CD4-positive, alpha-beta T cell (primary cell): ENCODE data around the gene DCAF8L2. TPM values are rescaled to one million over a fixed set of nuclear protein-coding genes. Genes with fewer than 3 reads are reported as not detected.

ENCODE experiments used
- ATAC-seq: fragments of 200-7000 bp; cut with Tn5 transposase; one replicate; pipeline ENCODE4 v1.10.0; 2022; ENCODE audit warnings: mild to moderate bottlenecking; ENCODE audit not compliant: poor library complexity
- CTCF ChIA-PET: fragments of 350-600 bp; sonication (Branson Sonifier 250); formaldehyde crosslinking; loops from one replicate; lab custom pipeline; 2021; ENCODE audit warnings: antibody characterized with exemption, inconsistent platforms; lab: Charles Lee
- POLR2A ChIA-PET: fragments of 350-600 bp; sonication (Branson Sonifier 250); formaldehyde crosslinking; loops from one replicate; lab custom pipeline; 2021; ENCODE audit warnings: antibody characterized with exemption, inconsistent platforms; lab: Charles Lee
- DNase-seq, 14 experiments: peaks; one replicate each; pipeline ENCODE4 v3.0.0-alpha.2; 2013 to 2020; ENCODE audit warnings: mixed read lengths in 2 of 14
- H3K27ac ChIP-seq, 2 donors: one replicate each; pipeline versions ENCODE4 v1.5.1 to v1.7.0; 2013; ENCODE audit warnings: low read length in 2 of 2, low read depth in 1 of 2, mild to moderate bottlenecking in 1 of 2
- H3K27me3 ChIP-seq, 2 experiments: 1 replicate in 1 of 2; 2 replicates in 1 of 2; pipeline versions ENCODE4 v1.6.1 to v1.7.0; 2013; ENCODE audit warnings: low read length in 2 of 2, control low read depth in 1 of 2, mild to moderate bottlenecking in 1 of 2, moderate library complexity in 1 of 2; ENCODE audit not compliant: insufficient read depth in 2 of 2, control insufficient read depth in 1 of 2
- H3K36me3 ChIP-seq: one replicate; pipeline ENCODE4 v1.6.1; 2013; ENCODE audit warnings: low read length, control low read depth; ENCODE audit not compliant: insufficient read depth
- H3K4me1 ChIP-seq: one replicate; pipeline ENCODE4 v1.6.1; 2013; ENCODE audit warnings: low read length, control low read depth; ENCODE audit not compliant: insufficient read depth
- H3K4me3 ChIP-seq: one replicate; pipeline ENCODE4 v1.5.1; 2013; ENCODE audit warnings: mild to moderate bottlenecking, low read length, moderate library complexity
- H3K9me3 ChIP-seq, 2 experiments: 1 replicate in 1 of 2; 2 replicates in 1 of 2; pipeline versions ENCODE4 v1.6.1 to v1.7.0; 2013; ENCODE audit warnings: low read length in 2 of 2, mild to moderate bottlenecking in 2 of 2, control low read depth in 1 of 2, moderate library complexity in 1 of 2; ENCODE audit not compliant: control insufficient read depth in 1 of 2, insufficient read depth in 1 of 2
- H3K27ac Mint-ChIP-seq: one replicate; pipeline ENCODE4 v1.8.0; 2020; ENCODE audit warnings: mixed read lengths
- H3K27me3 Mint-ChIP-seq: one replicate; pipeline ENCODE4 v1.8.0; 2021; ENCODE audit warnings: mixed read lengths
- H3K36me3 Mint-ChIP-seq: one replicate; pipeline ENCODE4 v1.8.0; 2021; ENCODE audit warnings: low read depth, mixed read lengths
- H3K4me1 Mint-ChIP-seq: one replicate; pipeline ENCODE4 v1.8.0; 2021; ENCODE audit warnings: low read depth, mixed read lengths
- H3K4me3 Mint-ChIP-seq: one replicate; pipeline ENCODE4 v1.8.0; 2020; ENCODE audit warnings: mild to moderate bottlenecking, mixed read lengths
- H3K9me3 Mint-ChIP-seq: one replicate; pipeline ENCODE4 v1.8.0; 2020; ENCODE audit warnings: mixed read lengths
- intact Hi-C, 2 experiments: fragments of 100-400 bp; cut with DNase I in 1 of 2; cut with micrococcal nuclease in 1 of 2; formaldehyde crosslinking; loops; one replicate each; pipeline versions ENCODE4 v1.15.1 to v1.9.0; 2023 to 2025; cut with DNase I, micrococcal nuclease
- total RNA-seq, 174 experiments: library from RNA in 2 of 174; stranded (reverse) in 2 of 174; gene quantifications; one replicate each; pipeline ENCODE4 v1.2.3 and lab custom pipeline; 2021 to 2026
- TF ChIP-seq, protein P1 (sequence below): fragments of 200-600 bp; IDR thresholded peaks from one replicate; pipeline ENCODE4 v1.8.0; 2022; ENCODE audit warnings: antibody characterized with exemption, mild to moderate bottlenecking

The DCAF8L2 gene
- total RNA-seq, 2 experiments from 2014 or later, result not detected

DNA sequence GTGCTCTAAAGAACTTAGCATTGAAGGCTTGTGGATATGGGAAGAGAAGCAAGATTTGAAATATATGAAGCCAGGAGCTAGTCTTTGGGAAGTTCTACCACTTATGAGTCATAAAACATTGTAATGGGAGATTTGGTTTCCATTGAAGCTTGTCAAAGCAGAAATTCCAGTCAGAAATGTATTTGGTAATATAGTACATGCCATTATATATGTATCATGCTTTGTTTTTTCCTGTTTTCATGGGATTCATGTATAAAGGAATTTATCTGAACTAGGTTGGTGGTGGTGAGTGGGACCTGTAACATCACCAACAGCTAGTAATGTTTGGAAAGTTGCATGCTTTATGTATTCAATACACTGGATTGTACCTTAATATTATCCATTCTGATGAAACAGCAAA lies 14.6 kb upstream of the DCAF8L2 start:
- Histone ChIP-seq H3K36me3 (no peaks in the 10 kb centered on the region), H3K4me3 (no peak overlapping the region), H3K4me1 (no peaks in the 10 kb centered on the region), H3K27me3 (no peaks in the 10 kb centered on the region), H3K9me3 (peaks cover 0 to 7% of the 10 kb centered on the region in 2 experiments), H3K27ac (no peak overlapping the region)
- H3K36me3 Mint-ChIP-seq, result no peaks in the 10 kb centered on the region
- no peak for DNase-seq
- POLR2A ChIA-PET, result no interaction called here
- CTCF ChIA-PET, result no interaction called here
- no peak overlapping the region for H3K27ac Mint-ChIP-seq
- H3K4me1 Mint-ChIP-seq, result no peaks in the 10 kb centered on the region
- no peak overlapping the region for H3K4me3 Mint-ChIP-seq
- no peaks in the 10 kb centered on the region for H3K27me3 Mint-ChIP-seq
- TF ChIP-seq, protein P1, sequence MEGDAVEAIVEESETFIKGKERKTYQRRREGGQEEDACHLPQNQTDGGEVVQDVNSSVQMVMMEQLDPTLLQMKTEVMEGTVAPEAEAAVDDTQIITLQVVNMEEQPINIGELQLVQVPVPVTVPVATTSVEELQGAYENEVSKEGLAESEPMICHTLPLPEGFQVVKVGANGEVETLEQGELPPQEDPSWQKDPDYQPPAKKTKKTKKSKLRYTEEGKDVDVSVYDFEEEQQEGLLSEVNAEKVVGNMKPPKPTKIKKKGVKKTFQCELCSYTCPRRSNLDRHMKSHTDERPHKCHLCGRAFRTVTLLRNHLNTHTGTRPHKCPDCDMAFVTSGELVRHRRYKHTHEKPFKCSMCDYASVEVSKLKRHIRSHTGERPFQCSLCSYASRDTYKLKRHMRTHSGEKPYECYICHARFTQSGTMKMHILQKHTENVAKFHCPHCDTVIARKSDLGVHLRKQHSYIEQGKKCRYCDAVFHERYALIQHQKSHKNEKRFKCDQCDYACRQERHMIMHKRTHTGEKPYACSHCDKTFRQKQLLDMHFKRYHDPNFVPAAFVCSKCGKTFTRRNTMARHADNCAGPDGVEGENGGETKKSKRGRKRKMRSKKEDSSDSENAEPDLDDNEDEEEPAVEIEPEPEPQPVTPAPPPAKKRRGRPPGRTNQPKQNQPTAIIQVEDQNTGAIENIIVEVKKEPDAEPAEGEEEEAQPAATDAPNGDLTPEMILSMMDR, result no peak
- intact Hi-C loops, result no loop called here
- ATAC-seq, result no peak
- H3K9me3 Mint-ChIP-seq, result no peaks in the 10 kb centered on the region

DNA sequence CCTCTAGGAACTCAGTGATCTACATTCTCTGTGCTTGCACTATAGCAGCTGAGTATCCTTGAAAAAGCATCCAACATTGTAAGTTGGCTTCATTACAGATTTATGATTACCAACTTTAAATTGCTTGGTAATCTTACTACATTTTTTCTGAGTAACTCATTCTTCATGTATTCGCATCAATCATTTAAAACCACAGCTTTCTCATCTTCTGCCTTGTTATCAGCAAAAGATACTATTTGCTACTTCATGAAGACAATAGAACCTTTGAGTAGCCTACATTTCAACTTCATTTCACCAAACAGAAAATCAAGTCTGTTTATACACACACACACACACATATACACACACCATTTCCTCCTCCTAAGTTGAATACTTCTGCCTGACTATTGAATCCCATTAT lies 6.2 kb upstream of the DCAF8L2 start:
- no peaks in the 10 kb centered on the region for H3K36me3 Mint-ChIP-seq
- no peaks in the 10 kb centered on the region for H3K4me1 ChIP-seq
- H3K9me3 Mint-ChIP-seq, result no peaks in the 10 kb centered on the region
- ATAC-seq, result no peak
- TF ChIP-seq, protein P1, result no peak
- H3K27ac Mint-ChIP-seq, result no peak overlapping the region
- H3K4me3 ChIP-seq, result no peak overlapping the region
- no peaks in the 10 kb centered on the region for H3K4me1 Mint-ChIP-seq
- H3K4me3 Mint-ChIP-seq, result no peak overlapping the region
- H3K36me3 ChIP-seq, result no peaks in the 10 kb centered on the region
- no peaks in the 10 kb centered on the region for H3K27me3 Mint-ChIP-seq
- intact Hi-C loops, result no loop called here
- no peak overlapping the region for H3K27ac ChIP-seq
- CTCF ChIA-PET, result no interaction called here
- H3K27me3 ChIP-seq, result no peaks in the 10 kb centered on the region
- DNase-seq, result no peak
- no peaks in the 10 kb centered on the region for H3K9me3 ChIP-seq
- POLR2A ChIA-PET, result no interaction called here

DNA sequence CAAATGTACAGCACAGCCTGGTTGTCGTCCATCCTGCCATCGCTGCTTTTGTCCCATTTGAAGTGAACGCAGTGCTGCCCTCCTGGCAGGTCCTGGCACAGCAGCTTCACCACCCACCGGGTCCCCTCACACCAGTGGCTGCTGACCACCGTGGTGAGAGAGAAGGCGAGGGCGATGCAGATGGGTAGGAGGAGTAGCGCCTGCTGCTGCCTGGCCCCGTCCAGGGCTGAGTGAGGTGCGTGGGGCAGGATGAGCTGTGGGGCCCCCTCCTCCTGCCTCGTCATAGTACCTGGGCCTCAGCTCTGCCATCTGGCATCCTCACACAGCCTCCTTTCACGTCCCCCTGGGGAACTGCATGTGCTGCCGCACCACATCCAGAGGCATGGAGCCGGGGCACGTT lies 1.8 kb downstream of the DCAF8L2 start:
- Mint-ChIP-seq H3K36me3 (no peaks in the 10 kb centered on the region), H3K27ac (no peak overlapping the region), H3K4me1 (no peaks in the 10 kb centered on the region), H3K9me3 (peaks cover 2% of the 10 kb centered on the region), H3K27me3 (no peaks in the 10 kb centered on the region), H3K4me3 (no peak overlapping the region)
- DNase-seq (no peak), ATAC-seq (no peak)
- H3K27ac ChIP-seq, result no peak overlapping the region
- no peaks in the 10 kb centered on the region for H3K27me3 ChIP-seq
- CTCF ChIA-PET, result no interaction called here
- H3K4me1 ChIP-seq, result no peaks in the 10 kb centered on the region
- H3K9me3 ChIP-seq, result peaks cover 0 to 9% of the 10 kb centered on the region in 2 experiments
- TF ChIP-seq, protein P1, result no peak
- no peak overlapping the region for H3K4me3 ChIP-seq
- POLR2A ChIA-PET, result no interaction called here
- H3K36me3 ChIP-seq, result no peaks in the 10 kb centered on the region
- intact Hi-C loops, result no loop called here
